Activated naive CD4-positive, alpha-beta T cell treated with anti-CD3 and anti-CD28 coated beads, Interleukin-2, amount 50 U/mL, for 72 hours (primary cell): Measurements from ENCODE around the gene INSM1. TPM values are rescaled to one million over a fixed set of nuclear protein-coding genes. Genes with fewer than 3 reads are reported as not detected.
A peak's percentile ranks its signal among the peaks of the same experiment; 100 is the strongest.

Source experiments
- ATAC-seq, 2 donors: fragments of 150-1000 bp; cut with Tn5 transposase; 2 replicates each; pipeline ENCODE4 v1.10.0; 2021; ENCODE audit warnings: mild to moderate bottlenecking in 2 of 2, moderate library complexity in 2 of 2
- DNase-seq, 2 donors: peaks; one replicate each; pipeline ENCODE4 v3.0.0; 2021 to 2022; ENCODE audit warnings: low spot score in 2 of 2
- H3K27ac Mint-ChIP-seq, 2 donors: one replicate each; pipeline ENCODE4 v1.8.0; 2022; ENCODE audit warnings: mild to moderate bottlenecking in 2 of 2, mixed read lengths in 2 of 2
- H3K36me3 Mint-ChIP-seq, 2 donors: one replicate each; pipeline ENCODE4 v1.8.0; 2022; ENCODE audit warnings: mixed read lengths in 2 of 2
- H3K9me3 Mint-ChIP-seq, 2 donors: one replicate each; pipeline ENCODE4 v1.8.0; 2022; ENCODE audit warnings: mixed read lengths in 2 of 2
- total RNA-seq, 2 donors: library from RNA; stranded (reverse); gene quantifications; one replicate each; pipeline ENCODE4 v1.2.3, GENCODE V29; 2022

Gene INSM1
- total RNA-seq, 2 donors from 2014 or later: 0.41 to 7.0 TPM

DNA sequence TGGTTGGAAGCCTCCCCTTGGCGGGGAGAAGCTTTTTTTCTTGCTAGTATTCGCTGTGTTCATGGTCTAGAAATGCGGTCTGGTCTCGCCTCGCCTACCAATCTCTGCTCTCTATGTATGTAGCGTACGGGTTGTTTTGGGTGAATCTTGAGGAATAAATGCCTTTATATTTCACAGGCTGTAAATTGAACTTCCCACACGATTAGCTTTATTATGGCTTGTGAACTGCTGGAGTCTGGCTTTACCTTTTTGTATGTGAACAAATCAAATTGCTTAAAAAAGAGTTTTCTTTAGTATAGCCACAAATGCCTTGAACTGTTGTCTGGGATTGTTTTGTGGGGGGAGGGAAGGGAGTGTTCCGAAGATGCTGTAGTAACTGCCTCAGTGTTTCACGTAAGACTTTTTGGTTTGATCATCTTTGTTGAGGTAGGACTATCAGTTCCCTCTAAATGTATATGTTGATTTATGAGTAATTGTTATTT, 2.2 kb downstream of the INSM1 start:
- no peak for ATAC-seq
- H3K9me3 Mint-ChIP-seq: no peaks in the 10 kb centered on the region
- no peak overlapping the region for H3K27ac Mint-ChIP-seq

DNA sequence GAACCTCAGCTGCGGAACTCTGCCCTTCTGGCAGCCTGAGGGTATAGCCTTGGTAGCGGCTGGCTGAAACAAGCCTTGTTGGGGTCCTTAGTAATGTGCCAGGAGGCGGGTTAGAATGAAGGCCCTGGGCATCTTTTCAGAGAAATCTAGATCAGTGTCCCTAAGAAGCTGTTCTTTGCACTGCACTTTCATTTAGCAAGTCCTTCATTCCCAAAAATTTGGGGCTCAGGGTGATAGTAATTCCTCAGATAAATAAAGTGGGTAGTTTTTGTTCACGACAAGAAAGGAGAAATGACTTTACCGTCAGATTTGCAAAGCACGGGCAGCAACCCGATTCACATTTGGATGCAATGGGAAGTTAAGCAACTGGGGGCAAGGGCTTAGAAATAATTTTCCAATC, 3.2 kb downstream of the INSM1 start:
- H3K27ac Mint-ChIP-seq: no peak overlapping the region
- H3K9me3 Mint-ChIP-seq: no peaks in the 10 kb centered on the region
- ATAC-seq (no peak), DNase-seq (no peak)
- H3K36me3 Mint-ChIP-seq: peaks cover 0 to 20% of the 10 kb centered on the region in 2 donors

More for the DNA sequence above, 2.2 kb downstream of the INSM1 start:
- peaks cover 0 to 20% of the 10 kb centered on the region in 2 donors for H3K36me3 Mint-ChIP-seq
- DNase-seq: no peak

DNA sequence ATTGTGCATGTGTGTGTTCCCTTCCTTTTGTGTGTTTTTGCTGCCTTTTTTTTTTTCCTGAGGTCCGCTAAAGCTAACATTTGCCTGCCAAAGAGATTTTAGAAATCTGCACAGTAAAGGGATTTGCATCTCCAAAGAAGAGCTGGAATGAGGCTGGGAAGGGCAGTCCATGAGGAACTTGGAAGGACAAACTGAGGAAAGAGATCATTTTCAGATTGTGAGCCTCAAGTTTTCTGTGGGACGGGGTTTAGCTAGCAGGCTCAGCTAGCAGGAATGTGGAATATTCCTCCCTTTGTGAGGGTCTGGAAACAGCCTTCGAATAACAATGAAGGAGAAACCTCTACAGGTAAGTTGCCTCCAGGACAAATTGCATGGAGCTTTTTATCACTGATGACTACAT, 3.8 kb downstream of the INSM1 start:
- no peak for DNase-seq
- peaks cover 0 to 20% of the 10 kb centered on the region in 2 donors for H3K36me3 Mint-ChIP-seq
- no peaks in the 10 kb centered on the region for H3K9me3 Mint-ChIP-seq
- ATAC-seq: no peak
- no peak overlapping the region for H3K27ac Mint-ChIP-seq

DNA sequence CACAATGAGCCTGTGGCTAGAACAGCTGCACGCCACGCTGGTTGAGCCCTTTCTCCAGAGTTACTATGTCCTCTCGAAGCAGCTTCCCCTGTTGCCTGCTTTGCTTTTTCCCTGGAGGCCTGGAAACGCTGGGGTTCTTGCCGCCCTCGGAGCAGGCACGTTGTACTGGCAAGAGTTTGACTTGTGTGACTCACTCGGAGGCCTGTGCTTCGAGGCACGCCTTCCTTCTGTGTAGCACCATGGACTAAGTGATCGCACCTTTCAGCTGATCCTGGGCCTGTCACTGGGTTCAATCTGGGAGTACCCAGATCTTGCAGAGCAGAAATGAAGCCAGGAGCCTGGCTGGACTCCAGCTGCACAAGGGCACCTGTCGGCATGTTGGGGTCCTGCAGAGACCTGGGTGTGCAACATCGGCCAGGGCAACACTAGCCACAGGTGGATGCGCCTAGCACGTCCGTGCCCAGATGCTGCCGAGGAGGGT, 5.2 kb downstream of the INSM1 start:
- no peak overlapping the region for H3K27ac Mint-ChIP-seq
- ATAC-seq: no peak
- H3K36me3 Mint-ChIP-seq: peaks cover 0 to 20% of the 10 kb centered on the region in 2 donors
- DNase-seq: no peak
- no peaks in the 10 kb centered on the region for H3K9me3 Mint-ChIP-seq

DNA sequence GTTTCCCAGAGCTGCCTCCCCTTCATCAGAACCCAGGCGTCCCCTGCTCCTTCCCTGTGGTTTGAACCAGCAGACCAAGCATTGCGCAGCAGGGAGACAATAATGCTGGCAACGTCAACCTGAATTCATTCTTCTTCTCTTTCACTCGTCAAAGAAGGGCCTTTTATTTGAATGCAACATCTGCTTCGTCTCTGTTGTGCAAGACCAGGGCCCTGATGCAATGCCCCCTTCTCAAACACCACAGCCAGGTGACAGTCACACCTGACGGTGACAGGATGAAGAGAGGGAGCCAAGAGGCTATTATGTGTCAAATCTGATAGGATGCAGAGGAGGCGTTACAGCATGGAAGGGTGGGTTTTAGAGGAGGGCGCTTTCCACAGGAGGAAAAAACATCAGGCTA, 8.0 kb downstream of the INSM1 start:
- Mint-ChIP-seq H3K36me3 (peaks cover 2 to 16% of the 10 kb centered on the region in 2 donors), H3K9me3 (peaks cover 0 to 3% of the 10 kb centered on the region in 2 donors), H3K27ac (no peak overlapping the region)
- ATAC-seq (no peak), DNase-seq (no peak)

DNA sequence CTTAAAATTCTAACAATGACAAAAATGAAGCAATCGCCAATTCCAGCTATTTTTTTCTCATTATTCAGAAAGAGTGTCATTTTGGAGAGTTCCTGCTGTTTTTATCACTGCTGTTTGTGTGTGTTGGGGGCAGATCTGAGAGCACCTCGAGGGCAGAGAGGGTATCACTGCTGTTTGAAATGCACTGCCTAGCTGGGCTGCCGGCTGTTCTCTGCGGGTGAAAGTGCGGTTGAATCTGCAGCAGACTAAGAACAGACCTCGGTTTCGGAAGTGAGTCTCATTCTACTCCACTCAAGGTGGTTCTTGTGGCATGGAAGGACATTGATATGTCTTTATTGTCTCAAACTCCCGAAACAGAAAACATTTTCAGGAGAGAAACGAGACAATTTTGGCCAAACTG, 18.3 kb downstream of the INSM1 start:
- Mint-ChIP-seq H3K9me3 (no peaks in the 10 kb centered on the region), H3K36me3 (peaks cover 0 to 5% of the 10 kb centered on the region in 2 donors), H3K27ac (peak overlapping the region in 1 of 2 donors; percentile 41)
- ATAC-seq (no peak), DNase-seq (no peak)

DNA sequence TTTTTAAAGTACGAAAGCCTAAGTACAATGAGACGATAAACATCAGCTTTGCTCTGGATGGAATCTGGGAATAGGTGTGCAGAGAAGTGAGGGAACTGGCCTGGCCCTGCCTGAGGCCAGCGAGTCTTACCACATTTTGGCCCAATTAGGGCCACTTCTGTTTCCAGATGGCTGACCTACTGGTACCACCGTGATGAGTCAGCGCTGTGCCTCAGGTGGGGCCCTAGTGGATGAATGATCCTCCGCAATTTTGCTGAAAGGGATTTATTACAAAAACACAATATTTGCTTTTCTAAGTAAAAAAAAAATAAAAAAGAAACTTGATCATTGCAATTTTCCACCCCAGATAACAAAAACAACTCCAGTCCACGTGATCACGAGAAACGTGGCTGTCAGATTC, 22.5 kb downstream of the INSM1 start:
- Mint-ChIP-seq H3K9me3 (no peaks in the 10 kb centered on the region), H3K27ac (peak overlapping the region in 1 of 2 donors; percentile 19), H3K36me3 (peaks cover 0 to 16% of the 10 kb centered on the region in 2 donors)
- DNase-seq: no peak
- ATAC-seq: no peak

DNA sequence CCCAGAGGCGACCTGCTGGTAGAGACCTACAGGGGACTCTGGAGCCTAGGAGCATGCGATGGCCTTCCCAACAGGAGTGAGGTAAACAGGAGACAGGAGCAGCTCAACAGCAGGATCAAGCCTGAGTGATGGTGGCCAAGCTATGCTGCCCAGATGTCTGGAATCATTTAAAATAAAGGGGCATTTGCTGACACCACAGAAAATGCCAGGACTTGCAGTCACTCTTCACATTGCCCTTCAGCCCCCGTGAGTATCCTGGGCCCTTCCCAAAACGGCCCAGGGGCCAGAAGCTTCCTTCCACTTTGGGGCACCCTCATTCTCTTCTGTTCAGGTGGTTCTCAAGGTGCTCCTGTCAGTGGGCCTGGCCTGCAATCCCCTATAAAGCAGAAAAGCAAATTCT, 23.2 kb downstream of the INSM1 start:
- no peaks in the 10 kb centered on the region for H3K9me3 Mint-ChIP-seq
- H3K36me3 Mint-ChIP-seq: peaks cover 0 to 16% of the 10 kb centered on the region in 2 donors
- H3K27ac Mint-ChIP-seq: peak overlapping the region in 1 of 2 donors; percentile 46
- DNase-seq: no peak
- no peak for ATAC-seq

DNA sequence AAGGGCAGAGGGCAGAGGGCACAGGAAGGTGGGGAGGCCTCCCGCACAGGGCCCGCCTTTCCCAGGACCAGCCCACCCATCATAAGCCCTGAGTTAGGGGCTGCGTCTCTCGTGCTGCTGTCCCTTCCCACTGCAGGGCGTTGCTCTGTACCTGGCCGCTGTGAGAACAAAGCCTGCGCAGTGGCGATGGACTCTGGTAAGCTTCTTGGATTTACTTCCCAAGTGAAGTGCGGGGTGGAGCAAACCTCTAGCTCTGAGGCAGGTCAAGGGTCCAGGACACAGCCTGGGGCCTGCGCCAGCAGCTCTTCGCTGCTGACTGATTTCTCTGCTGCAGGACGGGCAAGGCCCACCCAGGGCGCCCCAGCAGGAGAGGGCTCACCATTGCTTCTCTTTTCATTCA, 23.9 kb downstream of the INSM1 start:
- ATAC-seq: no peak
- H3K36me3 Mint-ChIP-seq: peaks cover 0 to 16% of the 10 kb centered on the region in 2 donors
- H3K27ac Mint-ChIP-seq: peak overlapping the region in 1 of 2 donors; percentile 57
- DNase-seq: no peak
- H3K9me3 Mint-ChIP-seq: no peaks in the 10 kb centered on the region

DNA sequence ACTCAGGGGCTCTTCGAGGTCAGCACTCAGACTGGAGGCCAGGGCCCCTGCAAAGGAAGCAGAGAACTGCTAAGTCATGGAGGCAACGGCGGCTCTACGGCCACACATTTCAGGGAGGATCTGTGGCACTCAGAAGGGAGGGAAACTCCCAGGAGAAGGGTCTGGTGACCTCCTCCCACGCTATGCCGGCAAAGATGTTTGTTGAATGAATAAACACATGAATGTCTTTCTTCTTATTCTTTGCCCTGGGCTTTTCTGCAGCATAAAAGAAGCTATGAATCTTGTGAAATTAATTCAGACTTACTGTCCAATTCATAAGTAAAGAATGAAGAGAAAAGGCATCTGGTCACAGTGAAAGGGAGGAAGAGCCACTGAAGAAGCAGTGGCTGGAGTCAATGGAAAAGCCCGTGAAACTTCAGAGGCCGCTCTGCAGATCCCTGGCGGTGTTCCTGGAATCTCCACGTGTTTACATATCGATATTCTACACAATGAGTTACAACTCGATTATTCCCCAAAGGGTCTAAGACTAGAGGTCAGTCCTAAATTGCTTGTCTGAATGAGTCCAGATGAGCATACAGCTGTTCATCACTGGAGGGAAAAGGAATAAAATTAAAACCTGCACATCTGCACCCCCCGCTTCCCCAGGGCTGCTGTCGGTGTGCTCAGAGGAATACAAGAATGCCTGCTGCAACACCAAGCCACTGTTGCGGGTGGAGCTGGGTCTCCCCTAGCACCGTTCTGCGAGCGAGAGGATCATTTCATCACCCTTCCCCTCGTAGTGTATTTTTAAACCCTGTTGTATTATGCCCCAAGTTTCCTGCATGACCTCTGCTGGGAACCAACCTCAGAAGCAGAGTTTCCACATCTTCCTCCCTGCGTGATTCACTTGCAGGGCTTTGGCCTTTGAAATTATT, 25.6 kb downstream of the INSM1 start:
- Mint-ChIP-seq H3K9me3 (no peaks in the 10 kb centered on the region), H3K36me3 (peaks cover 0 to 16% of the 10 kb centered on the region in 2 donors), H3K27ac (peak overlapping the region; percentile 69 to 85)
- ATAC-seq (no peak), DNase-seq (no peak)

DNA sequence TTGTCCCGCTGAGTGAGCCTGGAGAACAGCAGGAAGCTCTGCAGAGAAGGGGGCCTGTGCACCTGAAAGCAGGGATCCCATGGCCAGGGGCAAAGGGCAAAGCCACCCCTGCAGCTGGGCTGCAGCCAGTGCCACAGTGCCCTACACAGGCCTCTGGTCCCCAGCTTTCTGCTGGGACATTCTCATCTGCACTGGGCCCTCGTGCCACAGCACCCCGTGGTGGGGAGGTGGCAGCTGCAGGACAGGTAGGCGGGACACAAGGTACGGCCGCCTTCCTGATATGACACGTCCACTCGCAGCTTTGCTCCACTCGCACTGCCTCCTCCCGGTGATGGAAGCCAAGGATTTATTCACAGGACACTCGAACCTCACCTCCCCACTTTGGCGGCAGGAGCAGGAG, 27.2 kb downstream of the INSM1 start:
- Mint-ChIP-seq H3K27ac (no peak overlapping the region), H3K9me3 (no peaks in the 10 kb centered on the region), H3K36me3 (peaks cover 0 to 12% of the 10 kb centered on the region in 2 donors)
- DNase-seq (no peak), ATAC-seq (no peak)

DNA sequence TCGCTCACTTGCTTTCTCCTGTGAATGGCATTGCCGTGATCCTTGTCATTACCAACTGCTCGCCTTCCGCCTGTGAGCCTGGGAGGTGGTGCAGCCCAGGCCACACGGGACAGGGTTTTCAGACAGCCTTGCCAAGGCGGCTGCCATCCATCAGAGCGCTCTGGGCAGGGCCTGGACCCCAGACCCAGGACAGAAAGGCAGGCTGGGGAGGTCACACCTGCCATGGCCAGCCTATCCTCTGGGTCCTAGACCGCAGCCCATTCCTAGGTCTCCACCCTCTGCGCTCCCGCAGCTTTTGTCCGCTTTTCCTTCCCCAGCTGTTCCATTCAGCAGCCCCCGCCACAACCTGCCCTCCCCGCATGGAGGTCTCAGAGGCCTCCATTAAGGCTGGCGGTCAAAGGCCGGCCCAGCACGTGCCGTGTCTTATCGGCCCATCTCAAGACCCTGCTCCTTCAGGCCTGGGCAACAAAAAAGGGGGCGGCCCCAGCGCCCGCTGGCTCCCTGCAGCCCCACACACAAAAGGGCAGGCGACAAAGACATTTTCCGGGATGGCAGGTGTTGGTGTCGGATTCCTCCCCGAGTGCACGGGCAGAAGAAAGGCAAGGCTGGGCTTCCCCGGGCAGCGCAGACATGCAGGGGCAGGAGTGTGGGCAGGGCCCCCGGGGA, 28.1 kb downstream of the INSM1 start:
- DNase-seq (no peak), ATAC-seq (no peak)
- H3K27ac Mint-ChIP-seq: peak overlapping the region; percentile 48 to 55
- H3K36me3 Mint-ChIP-seq: peaks cover 0 to 12% of the 10 kb centered on the region in 2 donors
- H3K9me3 Mint-ChIP-seq: no peaks in the 10 kb centered on the region

DNA sequence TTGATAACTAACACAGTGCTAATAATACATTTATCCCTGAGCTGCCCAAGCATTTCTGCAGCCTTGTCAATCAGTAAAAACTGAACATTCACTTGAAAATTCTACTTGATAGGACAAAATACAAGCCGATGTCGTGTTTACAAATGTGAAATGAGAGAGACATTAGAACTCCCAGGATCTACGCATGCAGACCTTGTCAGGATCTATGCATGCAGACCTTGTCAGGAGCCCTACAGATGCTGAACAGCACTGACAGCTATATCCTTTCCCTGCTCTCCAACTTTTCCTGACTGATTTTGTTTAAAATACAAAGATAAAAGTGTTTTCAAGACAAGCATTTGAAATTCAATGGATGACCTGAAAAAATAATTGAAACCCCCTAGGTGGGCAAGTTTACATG, 28.9 kb downstream of the INSM1 start:
- no peak for DNase-seq
- no peaks in the 10 kb centered on the region for H3K9me3 Mint-ChIP-seq
- H3K27ac Mint-ChIP-seq: peak overlapping the region in 1 of 2 donors; percentile 90

DNA sequence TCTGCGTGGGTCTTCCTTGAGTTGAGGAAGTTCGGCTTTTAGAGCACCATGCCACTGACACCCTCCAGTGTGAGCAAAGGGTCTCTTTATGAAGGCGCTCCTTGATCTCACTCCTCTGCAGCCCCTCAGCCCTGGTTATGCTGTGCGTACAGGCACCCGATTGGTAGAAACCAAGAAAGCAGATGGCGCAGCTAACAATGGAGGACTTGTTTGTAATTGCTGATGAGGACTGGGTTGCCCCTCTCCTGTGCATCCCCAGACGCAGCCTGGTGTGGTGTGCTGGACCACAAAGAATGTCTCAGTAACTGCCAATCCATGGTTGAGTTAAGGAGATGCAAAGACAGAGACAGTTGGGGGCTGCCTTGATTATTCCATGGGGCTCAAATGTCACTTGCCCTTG, 30.2 kb downstream of the INSM1 start:
- ATAC-seq: no peak
- Mint-ChIP-seq H3K9me3 (no peaks in the 10 kb centered on the region), H3K36me3 (peaks cover 0 to 3% of the 10 kb centered on the region in 2 donors), H3K27ac (peak overlapping the region in 1 of 2 donors; percentile 48)
- no peak for DNase-seq

More for the DNA sequence above, 28.9 kb downstream of the INSM1 start:
- ATAC-seq: no peak
- H3K36me3 Mint-ChIP-seq: peaks cover 0 to 10% of the 10 kb centered on the region in 2 donors

DNA sequence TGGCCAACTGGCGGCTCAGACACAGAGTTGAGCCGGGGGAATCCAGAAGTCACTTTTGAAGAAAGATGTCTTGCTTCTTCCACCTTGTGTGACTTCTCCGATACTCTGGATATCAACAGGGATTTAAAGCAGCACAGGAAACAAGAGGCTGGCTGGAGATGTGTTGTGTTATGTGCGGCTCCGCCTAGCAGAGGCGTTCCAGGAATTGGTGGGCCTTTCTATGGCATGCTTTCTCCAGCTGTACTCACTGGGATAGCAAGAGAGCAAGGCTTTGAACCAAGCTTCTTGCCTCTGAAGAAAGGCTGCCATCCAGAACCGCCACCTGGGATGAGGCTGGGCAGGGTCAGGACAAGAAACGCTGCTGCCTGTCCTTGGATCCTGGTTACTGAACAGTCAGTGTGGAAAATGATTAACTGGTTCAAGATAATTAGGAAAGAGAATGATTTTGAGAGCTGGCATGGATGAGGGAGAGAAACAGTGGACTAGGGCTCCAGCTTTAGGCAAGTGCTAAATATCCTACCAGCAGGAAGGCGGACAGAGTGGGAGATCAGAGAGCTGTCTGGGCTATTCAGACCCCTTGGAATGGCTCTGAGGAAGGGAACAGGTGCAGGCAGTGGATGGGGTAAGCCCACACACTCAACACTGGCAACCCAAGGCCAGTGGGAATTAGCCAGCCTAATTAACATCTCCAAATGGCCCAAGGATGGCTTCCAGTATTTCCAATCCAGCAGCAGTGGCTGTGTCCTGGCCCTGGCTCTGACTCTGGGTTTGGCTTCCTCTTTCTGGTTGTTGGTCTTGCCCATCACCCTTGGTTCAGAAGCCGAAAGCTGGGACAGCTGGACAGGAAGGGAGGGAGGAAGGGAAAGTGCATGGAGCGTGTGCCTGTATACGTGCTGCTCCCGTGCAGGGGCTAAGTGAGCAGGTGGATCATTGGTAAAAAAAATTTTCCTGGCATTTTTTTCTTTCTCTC, 31.9 kb downstream of the INSM1 start:
- Mint-ChIP-seq H3K9me3 (no peaks in the 10 kb centered on the region), H3K36me3 (no peaks in the 10 kb centered on the region), H3K27ac (peak overlapping the region in 1 of 2 donors; percentile 64)
- no peak for DNase-seq
- ATAC-seq: no peak

DNA sequence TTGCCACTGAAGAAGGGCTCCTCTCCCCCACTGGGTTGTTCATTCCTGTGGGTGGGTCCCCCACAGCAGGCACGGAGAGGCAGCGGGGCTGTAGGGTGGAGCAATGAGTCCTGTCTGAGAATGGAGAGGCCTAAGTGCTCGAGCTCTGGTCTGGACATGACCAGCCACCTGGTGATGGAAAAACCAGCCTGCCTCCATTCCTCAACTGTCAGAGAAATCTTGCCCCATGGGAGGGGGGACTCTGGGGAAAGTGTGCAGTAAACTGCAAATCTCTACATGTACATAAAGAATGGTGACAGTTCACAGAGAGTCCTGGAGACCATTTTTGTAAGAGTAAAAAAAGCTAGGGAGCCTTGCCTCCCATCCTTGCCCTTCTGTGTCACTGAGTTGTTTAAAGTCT, 34.1 kb downstream of the INSM1 start:
- H3K9me3 Mint-ChIP-seq: no peaks in the 10 kb centered on the region
- ATAC-seq (no peak), DNase-seq (no peak)
- H3K36me3 Mint-ChIP-seq: no peaks in the 10 kb centered on the region
- peak overlapping the region in 1 of 2 donors; percentile 65 for H3K27ac Mint-ChIP-seq
